GM18498 (cell line): Measurements from ENCODE around the gene FOXD2.
A peak's percentile ranks its signal among the peaks of the same experiment; 100 is the strongest.

Experiments used
- ATAC-seq: cut with Tn5 transposase; IDR thresholded peaks from one replicate; pipeline ENCODE4 v1.9.1; 2021; ENCODE audit warnings: mild to moderate bottlenecking, moderate library complexity; ENCODE audit not compliant: unreplicated experiment

The FOXD2 gene

DNA sequence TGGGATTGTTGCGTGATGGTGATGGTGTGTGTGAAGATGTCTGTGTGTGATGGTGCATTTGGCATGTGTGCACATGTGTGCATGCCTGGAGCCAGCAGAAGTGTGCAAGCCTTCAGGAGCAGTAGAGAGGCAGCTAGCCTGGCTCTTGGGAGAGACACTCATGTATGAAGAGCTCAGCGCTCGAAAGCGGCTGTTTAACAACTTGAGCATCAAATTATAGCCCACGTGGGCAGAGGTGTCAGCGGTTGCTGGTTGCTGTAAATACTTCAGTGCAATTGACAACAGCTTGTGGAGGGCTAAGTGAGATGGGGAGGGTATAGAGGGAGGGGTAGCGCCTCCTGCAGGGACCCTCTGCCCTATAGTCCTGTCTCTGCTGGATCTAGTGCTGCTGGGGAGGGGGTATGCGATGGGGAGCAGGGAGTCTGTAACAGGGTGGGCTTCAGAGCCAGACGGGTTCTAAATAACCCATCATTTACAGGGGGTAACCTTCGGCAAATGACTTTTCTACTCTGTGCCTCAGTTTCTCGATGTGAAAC, 21.5 kb downstream of the FOXD2 start:
- no peak for ATAC-seq

DNA sequence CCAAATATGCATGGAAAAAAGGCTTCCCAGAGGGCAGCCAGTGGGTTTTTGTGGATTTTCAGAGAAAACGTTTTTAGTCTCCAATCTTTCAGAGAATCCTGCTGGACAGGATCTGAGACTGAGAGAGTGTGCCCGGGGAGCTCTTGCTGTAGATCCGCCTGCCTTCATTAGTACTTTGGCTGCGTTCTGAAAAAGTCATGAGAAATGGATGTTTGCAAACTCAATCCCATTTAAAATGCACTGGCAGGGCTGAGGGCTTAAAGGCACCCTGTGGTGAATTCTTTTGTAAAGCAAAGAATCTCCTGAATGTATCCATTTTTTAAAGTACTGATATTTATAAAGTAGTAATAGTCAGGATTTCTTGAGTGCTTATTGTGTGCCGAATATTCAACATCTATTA, 22.2 kb downstream of the FOXD2 start:
- no peak for ATAC-seq

DNA sequence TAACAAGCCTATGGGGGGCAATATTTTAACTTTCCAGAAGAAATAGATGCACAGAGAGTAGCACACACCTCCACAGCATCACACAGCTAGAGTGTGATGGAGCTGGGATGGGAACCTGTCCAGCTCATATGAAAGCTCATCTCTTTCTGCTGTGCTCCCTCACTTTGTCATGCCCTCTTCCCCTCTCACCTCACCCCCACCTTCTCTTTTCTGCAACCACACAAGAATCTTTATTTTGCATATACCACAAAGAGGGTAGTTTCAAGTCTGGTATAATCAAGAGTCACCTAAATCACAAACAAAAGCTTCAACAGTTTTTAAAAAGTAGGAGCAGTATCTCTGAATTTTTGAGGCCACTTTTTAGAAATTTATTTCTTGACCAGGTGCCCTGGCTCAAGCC, 22.6 kb downstream of the FOXD2 start:
- ATAC-seq, result peak; percentile 62

DNA sequence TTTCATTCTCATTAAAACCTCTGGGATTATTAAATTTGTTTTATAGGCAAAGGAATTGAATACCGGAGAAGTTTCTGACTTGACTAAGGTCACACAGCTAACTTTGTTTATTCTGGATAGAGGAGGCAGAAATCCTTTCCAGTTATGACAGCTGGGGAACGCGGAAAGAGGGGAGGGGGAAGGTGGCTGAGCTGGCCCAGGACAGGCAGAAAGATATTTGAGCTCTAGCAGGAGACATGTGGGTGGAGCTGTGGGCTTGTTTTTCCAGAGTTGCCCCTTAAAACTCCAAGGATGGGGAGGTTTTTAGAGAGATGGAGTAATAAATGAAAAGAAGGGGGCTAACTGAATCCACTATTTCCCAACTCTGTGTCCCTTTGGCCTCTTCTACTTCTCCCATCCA, 27.8 kb downstream of the FOXD2 start:
- no peak for ATAC-seq

DNA sequence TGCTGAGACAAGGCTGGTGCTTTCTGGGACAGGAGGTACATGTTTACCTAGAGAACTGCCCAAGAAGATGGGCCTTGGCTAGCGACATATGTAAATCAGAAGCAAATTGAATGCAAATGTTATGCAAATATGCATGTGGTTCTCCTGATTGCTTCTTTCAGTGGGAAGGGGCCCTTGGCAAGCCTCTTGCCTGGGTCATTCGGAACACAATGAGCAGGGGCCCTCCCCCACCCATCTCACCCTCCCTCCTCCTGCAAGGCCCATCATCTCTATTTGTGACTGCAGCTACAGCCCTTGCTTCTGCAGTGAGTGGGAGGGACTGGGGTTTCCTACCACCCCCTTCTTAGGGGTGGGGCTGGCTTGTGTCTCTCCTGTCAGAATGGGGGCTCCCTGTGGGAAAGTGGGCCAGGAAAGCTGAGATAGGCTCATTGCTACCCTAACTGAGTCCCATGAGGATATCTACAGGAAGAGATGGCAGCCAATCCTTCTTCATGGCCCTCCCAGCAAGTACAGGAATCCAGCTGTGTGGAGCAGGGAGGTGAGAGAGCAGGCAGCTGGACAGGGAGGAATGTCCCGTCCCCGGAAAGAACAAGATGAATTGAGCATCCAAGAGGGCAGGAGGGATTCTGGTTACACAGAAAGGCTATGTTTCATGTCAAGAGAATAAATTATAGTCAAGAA, 31.0 kb downstream of the FOXD2 start:
- no peak for ATAC-seq

DNA sequence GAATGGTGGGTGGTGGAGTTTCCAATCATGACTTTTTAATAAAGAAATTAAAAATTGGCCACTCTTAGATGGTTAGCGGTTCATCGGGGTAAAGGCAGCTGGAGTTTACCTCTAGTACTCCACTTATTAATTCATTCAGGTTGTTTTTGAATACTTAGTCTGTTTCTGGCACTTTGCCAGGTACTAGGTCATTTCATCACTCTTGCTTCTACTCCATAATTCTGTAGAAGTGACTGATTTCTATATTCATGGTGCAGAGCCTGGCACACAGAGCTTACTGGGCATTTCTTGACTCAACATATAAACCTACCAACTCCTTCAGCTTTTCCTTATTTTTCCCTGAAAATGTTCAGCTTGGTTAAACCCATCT, 31.5 kb downstream of the FOXD2 start:
- ATAC-seq, result no peak

DNA sequence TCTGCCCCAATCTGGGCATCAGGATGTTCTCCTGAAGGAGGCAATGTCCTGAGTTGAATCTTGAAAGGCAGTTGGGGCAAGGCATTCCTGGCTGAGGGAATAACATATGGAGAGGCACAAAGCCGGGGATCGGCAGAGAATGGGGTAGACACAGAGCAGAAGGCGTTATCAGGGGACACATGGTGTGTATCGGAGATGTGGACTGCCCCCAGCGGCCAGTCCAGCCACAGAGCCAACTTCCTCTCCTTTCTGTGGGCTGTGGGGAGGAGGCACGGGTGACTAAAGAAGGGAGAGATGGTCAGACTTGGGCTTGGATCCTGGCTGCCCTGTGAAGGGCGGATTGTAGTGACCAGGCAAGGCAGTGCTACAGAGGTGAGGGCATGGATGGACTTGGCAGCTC, 32.1 kb downstream of the FOXD2 start:
- no peak for ATAC-seq

DNA sequence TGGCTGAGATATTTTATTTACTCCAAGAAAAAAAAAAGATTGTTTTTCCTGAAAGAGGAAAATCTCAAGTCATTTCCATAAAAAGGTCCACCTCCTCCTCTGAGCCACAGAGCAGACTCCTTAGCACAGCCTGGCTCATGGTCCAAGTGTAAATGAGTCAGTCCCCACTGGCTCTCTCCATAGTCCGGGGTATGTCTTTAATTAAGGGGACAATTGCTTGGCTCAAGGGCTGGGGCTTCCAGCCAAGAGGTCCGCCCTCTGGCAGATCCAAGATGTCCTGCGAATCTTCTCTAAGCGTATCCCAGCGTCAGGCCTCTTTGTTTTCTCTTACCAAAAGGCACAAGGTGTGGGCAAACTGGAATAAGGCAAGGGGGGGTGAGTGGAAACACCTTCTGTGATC, 33.3 kb downstream of the FOXD2 start:
- no peak for ATAC-seq

DNA sequence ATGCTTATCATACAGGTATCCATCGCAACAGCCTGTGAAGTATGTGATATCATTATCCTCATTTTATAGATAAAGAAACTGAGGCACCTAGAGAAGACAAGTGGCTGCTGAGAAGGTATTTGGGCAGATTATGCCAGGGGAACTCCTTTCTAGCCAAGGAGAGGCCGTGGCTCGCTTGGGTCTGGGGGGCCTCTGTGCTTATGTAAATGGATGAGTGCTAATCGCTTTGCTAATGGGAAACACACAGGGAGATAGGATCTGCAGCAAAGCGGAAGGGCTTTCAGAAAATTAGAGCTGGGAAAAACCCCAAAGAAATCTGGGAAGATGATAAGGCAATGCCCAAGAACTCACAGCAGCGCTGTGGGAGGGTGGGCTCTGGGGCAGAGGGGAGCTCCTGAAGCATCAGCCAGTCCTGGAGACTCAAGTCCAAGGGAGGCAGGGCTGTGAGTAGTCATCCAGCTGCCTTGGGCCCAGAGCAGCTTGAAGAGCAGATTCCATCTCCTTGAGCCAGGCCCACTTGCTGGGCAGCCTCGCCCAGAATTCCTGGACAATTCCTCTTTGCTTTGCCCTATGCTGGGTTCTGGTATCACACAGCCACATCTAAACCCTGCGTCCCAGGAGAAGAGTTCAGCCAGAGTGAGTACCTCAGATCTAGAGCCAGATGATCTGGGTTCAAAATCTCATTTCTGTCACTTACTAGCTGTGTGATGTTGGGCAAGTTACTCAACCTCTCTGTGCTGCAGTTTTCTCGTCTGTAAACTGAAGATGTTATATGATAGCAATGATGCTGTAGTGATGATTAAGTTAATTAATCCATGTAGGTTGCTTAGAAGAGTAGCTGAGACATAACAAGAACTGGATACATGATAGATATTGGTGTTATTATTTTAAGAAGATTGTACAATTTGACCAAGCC, 36.7 kb downstream of the FOXD2 start:
- ATAC-seq, result no peak

DNA sequence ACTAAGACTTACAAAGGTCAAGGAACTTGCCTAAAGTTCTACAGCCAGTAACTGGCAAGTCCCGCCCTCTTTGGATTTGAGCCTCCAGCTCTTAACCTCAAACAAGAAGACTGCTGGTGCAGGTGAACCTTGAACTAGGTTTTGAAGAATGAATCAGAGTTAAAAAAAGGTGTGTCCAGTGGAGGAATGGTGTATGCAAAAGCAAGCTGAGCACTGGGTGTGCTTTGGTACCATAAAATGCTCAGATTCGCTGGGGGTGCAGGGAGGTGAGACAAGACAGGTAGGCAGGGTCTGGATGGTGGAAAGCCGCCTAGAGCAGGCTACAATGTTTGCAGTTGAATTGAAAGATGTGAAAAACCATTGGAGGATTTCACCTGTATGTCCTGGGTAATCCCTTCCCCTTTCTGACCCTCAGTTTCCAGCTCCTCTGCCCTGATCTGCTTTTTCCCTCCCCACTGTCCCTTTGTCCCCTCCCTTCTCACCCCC, 39.8 kb downstream of the FOXD2 start:
- ATAC-seq, result no peak

DNA sequence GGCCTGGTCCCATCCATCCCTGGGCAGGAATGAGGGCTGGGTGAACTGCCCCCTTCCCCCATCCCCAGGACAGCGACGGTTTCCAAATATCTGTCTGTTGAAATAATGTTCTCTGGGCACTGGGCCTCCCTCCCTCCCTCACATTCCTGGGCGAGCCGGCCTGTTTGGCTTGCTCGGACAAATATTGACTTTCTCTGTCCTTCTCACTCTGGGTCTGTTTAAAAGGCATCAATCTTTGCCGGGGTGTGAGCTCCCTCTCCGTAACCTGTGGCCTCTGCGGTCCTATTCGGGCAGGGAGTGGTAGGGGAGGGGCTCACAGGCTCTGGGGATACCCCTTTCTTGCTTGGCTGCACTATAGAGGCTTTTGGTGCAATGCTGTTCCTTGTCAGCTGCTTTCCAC, 40.2 kb downstream of the FOXD2 start:
- no peak for ATAC-seq

DNA sequence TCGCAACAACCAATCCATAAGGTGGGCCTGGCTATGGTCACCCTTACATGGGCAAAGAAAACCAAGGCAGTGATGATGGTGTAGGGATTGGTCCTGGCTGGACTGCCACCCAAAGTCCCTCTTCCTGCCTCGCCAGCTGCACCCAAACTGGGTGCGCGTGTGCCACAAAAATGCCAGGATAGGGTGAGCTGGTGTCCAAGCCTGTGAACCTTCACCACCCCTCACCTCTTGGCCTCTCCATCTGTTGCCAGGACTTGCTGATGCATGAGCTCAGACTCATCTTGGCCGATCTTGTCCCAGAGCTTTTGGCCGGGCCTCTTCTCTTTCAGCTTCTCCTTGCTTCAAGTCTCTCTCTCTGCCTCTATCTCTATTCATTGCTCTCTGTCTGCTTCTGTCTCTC, 41.8 kb downstream of the FOXD2 start:
- no peak for ATAC-seq

DNA sequence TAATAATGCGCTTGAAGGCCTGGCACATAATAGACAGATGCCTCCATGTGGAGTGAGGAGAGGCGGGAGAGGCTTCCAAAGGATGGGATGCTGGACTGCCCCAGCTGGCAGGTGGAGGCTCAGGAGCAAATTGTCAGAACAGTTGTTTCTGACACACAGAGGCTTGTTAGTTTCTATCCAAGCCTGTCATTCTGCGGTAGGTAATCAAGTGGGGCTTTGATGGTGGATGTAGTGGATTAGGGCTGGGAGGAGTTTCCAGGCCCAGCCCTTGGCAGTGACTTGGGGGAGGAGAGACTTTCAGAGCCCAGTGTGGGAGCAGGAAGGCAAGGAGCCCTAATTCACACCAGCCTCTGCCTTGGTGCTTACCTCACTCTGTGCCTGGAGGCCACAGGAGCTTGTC, 44.1 kb downstream of the FOXD2 start:
- ATAC-seq, result no peak

DNA sequence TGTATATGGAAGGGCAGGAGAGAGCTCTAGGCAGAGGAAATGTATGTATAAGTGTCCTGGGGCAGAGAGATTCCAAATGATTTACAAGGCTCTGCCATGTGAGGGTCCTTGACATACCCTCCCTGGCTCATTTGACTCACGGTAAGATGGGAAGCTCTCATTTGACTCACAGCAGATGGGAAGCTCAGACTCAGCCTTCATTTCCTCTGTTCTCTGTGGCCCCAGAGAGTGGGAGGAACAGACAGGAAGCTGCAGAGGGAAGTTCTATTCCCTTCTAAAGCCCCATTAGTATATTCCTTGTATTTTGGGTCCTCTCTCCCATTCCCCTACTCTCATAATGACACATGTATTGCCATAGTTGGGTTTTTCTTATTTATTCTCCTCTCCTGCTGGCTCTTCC, 44.9 kb downstream of the FOXD2 start:
- no peak for ATAC-seq

DNA sequence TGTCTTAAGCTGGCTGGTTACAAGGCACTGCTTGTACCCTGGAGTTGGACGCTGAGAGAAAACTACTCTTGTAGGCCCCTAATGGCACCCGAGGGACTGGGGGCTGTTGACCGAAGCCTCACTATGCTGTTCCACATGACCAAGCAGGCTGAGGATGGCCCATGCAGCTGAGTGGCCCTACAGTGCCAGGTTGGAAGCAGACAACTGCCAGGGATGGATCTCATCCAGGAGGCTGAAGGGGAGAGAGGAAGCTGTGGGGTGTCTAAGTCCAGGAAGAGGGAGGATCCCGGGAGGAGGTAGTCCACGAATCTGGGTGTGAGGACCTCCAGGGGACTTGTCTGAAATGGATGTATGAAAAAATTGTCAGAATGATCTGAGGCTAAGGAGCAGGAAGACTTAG, 45.8 kb downstream of the FOXD2 start:
- ATAC-seq, result no peak

DNA sequence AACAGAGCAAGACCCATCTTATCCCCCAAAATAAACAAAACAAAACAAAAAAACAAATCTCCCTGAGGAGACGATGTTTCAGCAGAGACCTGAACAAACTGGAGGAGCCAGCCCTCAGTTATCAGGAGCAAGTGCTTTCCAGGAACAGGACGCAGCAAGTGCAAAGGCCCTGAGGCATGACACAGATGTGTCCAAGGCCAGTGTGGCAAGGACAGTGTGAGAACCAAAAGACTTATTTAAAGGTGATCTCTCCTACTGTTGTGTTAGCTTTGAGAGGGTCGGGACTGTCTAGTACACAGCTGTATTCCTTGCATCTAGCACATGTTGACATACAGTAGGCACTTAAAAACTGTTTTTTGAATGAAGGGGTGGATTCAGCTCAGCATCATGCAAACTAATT, 48.0 kb downstream of the FOXD2 start:
- ATAC-seq, result no peak

DNA sequence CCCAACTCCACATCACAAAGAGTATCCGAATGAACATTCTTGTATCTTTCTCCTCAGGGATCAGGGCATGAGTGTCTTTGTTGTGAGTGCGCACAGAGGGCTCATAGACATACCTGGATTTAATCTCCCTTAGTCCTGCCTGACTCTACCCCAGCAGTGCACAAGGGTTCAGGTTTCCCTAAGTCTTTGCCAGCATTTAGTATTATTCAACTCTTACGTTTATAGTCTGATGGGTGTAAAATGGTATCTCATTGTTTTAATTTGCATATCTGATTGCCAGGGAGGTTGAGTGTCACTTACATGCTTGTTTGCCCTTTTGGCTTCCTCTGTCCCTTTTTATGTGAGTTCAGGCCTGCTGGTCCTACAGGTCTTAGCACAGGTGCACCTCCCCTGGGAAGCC, 49.5 kb downstream of the FOXD2 start:
- no peak for ATAC-seq

DNA sequence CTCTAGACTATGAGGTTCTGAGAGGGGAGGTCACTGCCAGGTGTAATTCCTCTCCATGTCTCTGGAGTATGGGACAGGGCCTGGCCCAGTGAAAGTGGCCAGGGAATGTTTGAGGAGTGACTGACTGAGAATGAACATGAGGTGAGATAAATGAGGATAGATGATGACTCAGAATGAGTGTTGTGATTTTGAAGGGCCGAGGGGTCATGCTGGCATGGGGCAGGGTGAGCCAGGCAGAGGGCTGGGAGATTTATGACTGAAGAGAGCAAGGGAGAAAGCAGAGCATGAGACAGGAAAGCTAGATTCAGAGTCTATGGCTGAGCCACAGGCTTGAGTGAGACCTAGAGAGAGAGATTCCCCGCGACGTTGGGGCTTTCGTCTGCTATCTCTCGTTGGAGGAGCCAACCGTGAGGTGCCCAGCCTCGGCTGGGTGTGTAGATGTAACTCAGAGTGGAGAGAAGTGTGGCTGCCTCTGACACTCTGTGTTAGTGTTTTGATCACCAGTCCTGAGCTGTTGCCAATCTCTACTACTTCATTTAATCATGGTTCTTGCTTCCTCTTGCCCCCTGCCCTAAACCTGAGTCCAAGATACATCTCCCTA, 50.1 kb downstream of the FOXD2 start:
- no peak for ATAC-seq
